ENCODE measurements around the gene RAB3IP.

- no peak for TF ChIP-seq NFE2L2 (IDR thresholded peaks at IDR 0.05; ENCODE audit: low read depth, low read length)
- no peak for TF ChIP-seq CTCF (conservative IDR thresholded peaks at IDR 0.05; ENCODE audit: low read depth, low read length)
- TF ChIP-seq POLR2A (IDR thresholded peaks at IDR 0.05; ENCODE audit: low read depth, low read length), result no peak
- no peak for TF ChIP-seq SMC3 (IDR thresholded peaks at IDR 0.05; ENCODE audit: low read depth, low read length)
- TF ChIP-seq RAD21 (IDR thresholded peaks at IDR 0.05; ENCODE audit: low read length), result no peak
- no peak for TF ChIP-seq CHD1 (IDR thresholded peaks at IDR 0.05; ENCODE audit: low read depth, low read length)
- TF ChIP-seq MAFK (IDR thresholded peaks at IDR 0.05; ENCODE audit: low read depth, low read length), result no peak
- no peak for TF ChIP-seq CEBPB (IDR thresholded peaks at IDR 0.05; ENCODE audit: low read depth, low read length)
- no peak for TF ChIP-seq MXI1 (IDR thresholded peaks at IDR 0.05; ENCODE audit: borderline replicate concordance, low read depth, low read length)
- TF ChIP-seq BHLHE40 (IDR thresholded peaks at IDR 0.05; ENCODE audit: low read depth, low read length), result no peak
- no peak for TF ChIP-seq RFX5 (IDR thresholded peaks at IDR 0.05; ENCODE audit: low read depth, low read length)
These were observed 25.8 kb upstream of the RAB3IP start for GRCh38 chr12:69712826-69713225.
